ENCODE results near the gene MACROD1. TPM values are rescaled to one million over a fixed set of nuclear protein-coding genes. Genes with fewer than 3 reads are reported as not detected.

Gene MACROD1
- total RNA-seq, 1 donor from 2014 or later: 3.4 TPM

- H3K4me3 ChIP-seq (ENCODE audit: insufficient read depth, low read depth, low read length): no peak overlapping the region
Measured at GRCh38 chr11:64138398-64138797, 27.5 kb downstream of the MACROD1 start.

GRCh38 chr11:64136765-64137441, 29.0 kb downstream of the MACROD1 start:
- H3K9me3 ChIP-seq (ENCODE audit: insufficient read depth, low read depth, low read length): no peaks in the 10 kb centered on the region
- H3K4me2 ChIP-seq (ENCODE audit: low read length): no peak overlapping the region
- no peaks in the 10 kb centered on the region for H3K4me1 ChIP-seq (ENCODE audit: insufficient read depth, low read length)
- peaks cover 60% of the 10 kb centered on the region for H4K20me1 ChIP-seq (ENCODE audit: insufficient read depth, low read length)
- H3K27ac ChIP-seq (ENCODE audit: low read depth, low read length): no peak overlapping the region
- no peak for FAIRE-seq
- H3K4me3 Mint-ChIP-seq (ENCODE audit: unreplicated experiment): no peak overlapping the region
- H3K4me1 Mint-ChIP-seq (ENCODE audit: low read depth, unreplicated experiment): peaks cover 2% of the 10 kb centered on the region
- peaks cover 83% of the 10 kb centered on the region for H3K27me3 Mint-ChIP-seq (ENCODE audit: low read depth, unreplicated experiment)
- peaks cover 25% of the 10 kb centered on the region for H3K27me3 ChIP-seq (ENCODE audit: insufficient read depth, low read length)
- DNase-seq (ENCODE audit: low read depth): no peak
- no peak overlapping the region for H3K4me3 ChIP-seq (ENCODE audit: insufficient read depth, low read depth, low read length)
- H3K27ac Mint-ChIP-seq (ENCODE audit: unreplicated experiment): no peak overlapping the region
- H3K9me3 Mint-ChIP-seq (ENCODE audit: unreplicated experiment): no peaks in the 10 kb centered on the region
- no peaks in the 10 kb centered on the region for H3K36me3 ChIP-seq (ENCODE audit: insufficient read depth, low read length)
- H3K9ac ChIP-seq (ENCODE audit: low read length): no peak overlapping the region
- peaks cover 4% of the 10 kb centered on the region for H3K36me3 Mint-ChIP-seq (ENCODE audit: low read depth, unreplicated experiment)
- TF ChIP-seq EZH2 (IDR thresholded peaks at IDR 0.05; ENCODE audit: insufficient read depth, low read length) (no peak), CTCF (IDR thresholded peaks at IDR 0.05; ENCODE audit: insufficient read depth, low read depth, low read length) (no peak)
- H2AFZ ChIP-seq (ENCODE audit: low read depth, low read length): no peak overlapping the region
- no peaks in the 10 kb centered on the region for H3K79me2 ChIP-seq (ENCODE audit: insufficient read depth, low read length)

More at GRCh38 chr11:64138398-64138797, 27.5 kb downstream of the MACROD1 start:
- TF ChIP-seq EZH2 (IDR thresholded peaks at IDR 0.05; ENCODE audit: insufficient read depth, low read length) (no peak), CTCF (IDR thresholded peaks at IDR 0.05; ENCODE audit: insufficient read depth, low read depth, low read length) (no peak)
- H3K27me3 ChIP-seq (ENCODE audit: insufficient read depth, low read length): peaks cover 19% of the 10 kb centered on the region
- H3K9me3 Mint-ChIP-seq (ENCODE audit: unreplicated experiment): no peaks in the 10 kb centered on the region
- no peaks in the 10 kb centered on the region for H3K9me3 ChIP-seq (ENCODE audit: insufficient read depth, low read depth, low read length)
- peaks cover 81% of the 10 kb centered on the region for H3K27me3 Mint-ChIP-seq (ENCODE audit: low read depth, unreplicated experiment)
- no peak overlapping the region for H3K9ac ChIP-seq (ENCODE audit: low read length)
- no peak for FAIRE-seq
- H3K27ac ChIP-seq (ENCODE audit: low read depth, low read length): no peak overlapping the region
- no peaks in the 10 kb centered on the region for H3K4me1 ChIP-seq (ENCODE audit: insufficient read depth, low read length)
- peaks cover 4% of the 10 kb centered on the region for H3K36me3 Mint-ChIP-seq (ENCODE audit: low read depth, unreplicated experiment)
- no peaks in the 10 kb centered on the region for H3K79me2 ChIP-seq (ENCODE audit: insufficient read depth, low read length)
- H4K20me1 ChIP-seq (ENCODE audit: insufficient read depth, low read length): peaks cover 52% of the 10 kb centered on the region
- no peaks in the 10 kb centered on the region for H3K36me3 ChIP-seq (ENCODE audit: insufficient read depth, low read length)
- no peak overlapping the region for H2AFZ ChIP-seq (ENCODE audit: low read depth, low read length)
- H3K27ac Mint-ChIP-seq (ENCODE audit: unreplicated experiment): no peak overlapping the region
- DNase-seq (ENCODE audit: low read depth): no peak
- H3K4me1 Mint-ChIP-seq (ENCODE audit: low read depth, unreplicated experiment): peaks cover 2% of the 10 kb centered on the region
- H3K4me3 Mint-ChIP-seq (ENCODE audit: unreplicated experiment): no peak overlapping the region
- H3K4me2 ChIP-seq (ENCODE audit: low read length): no peak overlapping the region

GRCh38 chr11:64135711-64136110, 30.2 kb downstream of the MACROD1 start:
- no peak overlapping the region for H3K9ac ChIP-seq (ENCODE audit: low read length)
- H3K9me3 ChIP-seq (ENCODE audit: insufficient read depth, low read depth, low read length): no peaks in the 10 kb centered on the region
- Mint-ChIP-seq H3K9me3 (ENCODE audit: unreplicated experiment) (no peaks in the 10 kb centered on the region), H3K27ac (ENCODE audit: unreplicated experiment) (no peak overlapping the region), H3K4me1 (ENCODE audit: low read depth, unreplicated experiment) (peaks cover 2% of the 10 kb centered on the region), H3K36me3 (ENCODE audit: low read depth, unreplicated experiment) (peaks cover 4% of the 10 kb centered on the region), H3K27me3 (ENCODE audit: low read depth, unreplicated experiment) (peaks cover 74% of the 10 kb centered on the region), H3K4me3 (ENCODE audit: unreplicated experiment) (no peak overlapping the region)
- no peaks in the 10 kb centered on the region for H3K4me1 ChIP-seq (ENCODE audit: insufficient read depth, low read length)
- peaks cover 64% of the 10 kb centered on the region for H4K20me1 ChIP-seq (ENCODE audit: insufficient read depth, low read length)
- no peak overlapping the region for H3K4me2 ChIP-seq (ENCODE audit: low read length)
- H3K4me3 ChIP-seq (ENCODE audit: insufficient read depth, low read depth, low read length): no peak overlapping the region
- no peak overlapping the region for H3K27ac ChIP-seq (ENCODE audit: low read depth, low read length)
- no peak for DNase-seq (ENCODE audit: low read depth)
- no peaks in the 10 kb centered on the region for H3K36me3 ChIP-seq (ENCODE audit: insufficient read depth, low read length)
- H3K79me2 ChIP-seq (ENCODE audit: insufficient read depth, low read length): no peaks in the 10 kb centered on the region
- H2AFZ ChIP-seq (ENCODE audit: low read depth, low read length): no peak overlapping the region
- TF ChIP-seq CTCF (IDR thresholded peaks at IDR 0.05; ENCODE audit: insufficient read depth, low read depth, low read length) (no peak), EZH2 (IDR thresholded peaks at IDR 0.05; ENCODE audit: insufficient read depth, low read length) (no peak)
- FAIRE-seq: no peak
- peaks cover 27% of the 10 kb centered on the region for H3K27me3 ChIP-seq (ENCODE audit: insufficient read depth, low read length)

All from astrocyte (in vitro differentiated cells and primary cell).